ENCODE results near the gene ST3GAL4. TPM values are rescaled to one million over a fixed set of nuclear protein-coding genes. Genes with fewer than 3 reads are reported as not detected.

Gene ST3GAL4
- total RNA-seq, 1 donor = 13.8 TPM

GRCh38 chr11:126405374-126405773 is 49.9 kb downstream of the ST3GAL4 start:
- Histone ChIP-seq H3K9me3 (ENCODE audit: low read depth, low read length) (no peaks in the 10 kb centered on the region), H3K4me3 (ENCODE audit: insufficient read depth, low read length) (no peak overlapping the region), H3K27ac (ENCODE audit: low read depth, low read length) (no peak overlapping the region), H4K20me1 (ENCODE audit: insufficient read depth, low read length) (peaks cover 15% of the 10 kb centered on the region), H3K4me2 (ENCODE audit: insufficient read depth, low read length) (no peak overlapping the region), H3K4me1 (ENCODE audit: insufficient read depth, low read length) (no peaks in the 10 kb centered on the region), H3K27me3 (ENCODE audit: insufficient read depth, low read length) (no peaks in the 10 kb centered on the region), H2AFZ (ENCODE audit: low read length) (no peak overlapping the region), H3K79me2 (ENCODE audit: insufficient read depth, low read length) (no peaks in the 10 kb centered on the region), H3K36me3 (ENCODE audit: insufficient read depth, low read length) (peaks cover 16% of the 10 kb centered on the region)
- no peak for DNase-seq (ENCODE audit: insufficient read length, low spot score, missing footprints)
- no peak for TF ChIP-seq CTCF (IDR thresholded peaks at IDR 0.05; ENCODE audit: extremely low read depth, low read depth, low read length)

GRCh38 chr11:126405906-126406305 is 50.4 kb downstream of the ST3GAL4 start:
- no peak for TF ChIP-seq CTCF (IDR thresholded peaks at IDR 0.05; ENCODE audit: extremely low read depth, low read depth, low read length)
- no peaks in the 10 kb centered on the region for H3K9me3 ChIP-seq (ENCODE audit: low read depth, low read length)
- H3K4me3 ChIP-seq (ENCODE audit: insufficient read depth, low read length) = no peak overlapping the region
- DNase-seq (ENCODE audit: insufficient read length, low spot score, missing footprints) = peak; percentile 73
- H3K4me2 ChIP-seq (ENCODE audit: insufficient read depth, low read length) = no peak overlapping the region
- no peak overlapping the region for H2AFZ ChIP-seq (ENCODE audit: low read length)
- no peaks in the 10 kb centered on the region for H3K79me2 ChIP-seq (ENCODE audit: insufficient read depth, low read length)
- no peak overlapping the region for H3K27ac ChIP-seq (ENCODE audit: low read depth, low read length)
- peaks cover 16% of the 10 kb centered on the region for H3K36me3 ChIP-seq (ENCODE audit: insufficient read depth, low read length)
- peaks cover 12% of the 10 kb centered on the region for H4K20me1 ChIP-seq (ENCODE audit: insufficient read depth, low read length)
- no peaks in the 10 kb centered on the region for H3K27me3 ChIP-seq (ENCODE audit: insufficient read depth, low read length)
- H3K4me1 ChIP-seq (ENCODE audit: insufficient read depth, low read length) = no peaks in the 10 kb centered on the region

GRCh38 chr11:126406368-126406767 is 50.9 kb downstream of the ST3GAL4 start:
- Histone ChIP-seq H4K20me1 (ENCODE audit: insufficient read depth, low read length) (peaks cover 12% of the 10 kb centered on the region), H3K9me3 (ENCODE audit: low read depth, low read length) (no peaks in the 10 kb centered on the region), H3K4me3 (ENCODE audit: insufficient read depth, low read length) (no peak overlapping the region), H3K27ac (ENCODE audit: low read depth, low read length) (no peak overlapping the region), H3K4me2 (ENCODE audit: insufficient read depth, low read length) (no peak overlapping the region), H3K27me3 (ENCODE audit: insufficient read depth, low read length) (no peaks in the 10 kb centered on the region), H2AFZ (ENCODE audit: low read length) (no peak overlapping the region), H3K36me3 (ENCODE audit: insufficient read depth, low read length) (peaks cover 16% of the 10 kb centered on the region), H3K79me2 (ENCODE audit: insufficient read depth, low read length) (no peaks in the 10 kb centered on the region), H3K4me1 (ENCODE audit: insufficient read depth, low read length) (no peaks in the 10 kb centered on the region)
- no peak for DNase-seq (ENCODE audit: insufficient read length, low spot score, missing footprints)
- TF ChIP-seq CTCF (IDR thresholded peaks at IDR 0.05; ENCODE audit: extremely low read depth, low read depth, low read length) = no peak

- no peak overlapping the region for H2AFZ ChIP-seq (ENCODE audit: low read length)
- peaks cover 18% of the 10 kb centered on the region for H3K36me3 ChIP-seq (ENCODE audit: insufficient read depth, low read length)
- H3K4me3 ChIP-seq (ENCODE audit: insufficient read depth, low read length) = no peak overlapping the region
- no peaks in the 10 kb centered on the region for H3K4me1 ChIP-seq (ENCODE audit: insufficient read depth, low read length)
- H4K20me1 ChIP-seq (ENCODE audit: insufficient read depth, low read length) = peaks cover 12% of the 10 kb centered on the region
- TF ChIP-seq CTCF (IDR thresholded peaks at IDR 0.05; ENCODE audit: extremely low read depth, low read depth, low read length) = no peak
- no peak overlapping the region for H3K4me2 ChIP-seq (ENCODE audit: insufficient read depth, low read length)
- H3K9me3 ChIP-seq (ENCODE audit: low read depth, low read length) = no peaks in the 10 kb centered on the region
- no peak overlapping the region for H3K27ac ChIP-seq (ENCODE audit: low read depth, low read length)
- H3K27me3 ChIP-seq (ENCODE audit: insufficient read depth, low read length) = no peaks in the 10 kb centered on the region
- H3K79me2 ChIP-seq (ENCODE audit: insufficient read depth, low read length) = no peaks in the 10 kb centered on the region
- no peak for DNase-seq (ENCODE audit: insufficient read length, low spot score, missing footprints)
Observed at GRCh38 chr11:126407101-126407521, 51.6 kb downstream of the ST3GAL4 start.
